Fibroblast of the aortic adventitia (primary cell): ENCODE measurements around the gene STUB1. TPM values are rescaled to one million over a fixed set of nuclear protein-coding genes. Genes with fewer than 3 reads are reported as not detected.

Experiments used
- DNase-seq: peaks from one replicate; pipeline ENCODE4 v3.0.0-alpha.2; 2010; ENCODE audit warnings: low read depth
- H3K4me3 ChIP-seq: 2 replicates; pipeline ENCODE4 v1.5.1; 2011; ENCODE audit warnings: low read depth, mild to moderate bottlenecking, control low read depth, low read length, moderate library complexity
- CTCF ChIP-seq: IDR thresholded peaks from 2 replicates; pipeline ENCODE4 v1.5.1; 2011; ENCODE audit warnings: mild to moderate bottlenecking, low read length, control low read depth, inconsistent platforms; ENCODE audit not compliant: insufficient read depth
- total RNA-seq: library from RNA; depleted of rRNA; stranded (reverse); fragments of >200 nt; gene quantifications from 2 replicates; pipeline ENCODE4 v1.2.3, GENCODE V29; 2012; ENCODE audit warnings: low replicate concordance

The STUB1 gene
- total RNA-seq, 1 donor = 88.9 TPM

GRCh38 chr16:674968-675883, 5.0 kb upstream of the STUB1 start, which contains the start of gene RHBDL1:
RHBDL1 (plus strand) TSS chr16:675671; CDS start chr16:675791, 120 bp downstream.
- peak; percentile 6 for DNase-seq
- TF ChIP-seq CTCF = no peak
- peak within 1 kb of the TSS; percentile 53 for H3K4me3 ChIP-seq

GRCh38 chr16:675884-676564, 4.2 kb upstream of the STUB1 start:
- no peak for DNase-seq
- TF ChIP-seq CTCF = no peak
- peak overlapping the region; percentile 48 for H3K4me3 ChIP-seq

- no peak for DNase-seq
- TF ChIP-seq CTCF = no peak
- no peak overlapping the region for H3K4me3 ChIP-seq
Measured at GRCh38 chr16:676565-676902, 3.7 kb upstream of the STUB1 start.

GRCh38 chr16:676913-677312, 3.3 kb upstream of the STUB1 start:
- H3K4me3 ChIP-seq = no peak overlapping the region
- no peak for TF ChIP-seq CTCF
- DNase-seq = no peak

- DNase-seq = no peak
- H3K4me3 ChIP-seq = no peak overlapping the region
- no peak for TF ChIP-seq CTCF
Measured at GRCh38 chr16:677316-678190, 2.7 kb upstream of the STUB1 start.

GRCh38 chr16:678209-678857, 1.9 kb upstream of the STUB1 start:
- H3K4me3 ChIP-seq = no peak overlapping the region
- no peak for TF ChIP-seq CTCF
- DNase-seq = no peak
